ENCODE measurements around the gene CLTRN. TPM values are rescaled to one million over a fixed set of nuclear protein-coding genes. Genes with fewer than 3 reads are reported as not detected.
"Not testable (repeated sequence)": the region's sequence is repeated elsewhere in the genome, so short reads cannot be mapped to it uniquely, and the experiment has no call there.

CLTRN gene
- total RNA-seq, 2 donors from 2014 or later, result 0.36 to 0.57 TPM

DNA sequence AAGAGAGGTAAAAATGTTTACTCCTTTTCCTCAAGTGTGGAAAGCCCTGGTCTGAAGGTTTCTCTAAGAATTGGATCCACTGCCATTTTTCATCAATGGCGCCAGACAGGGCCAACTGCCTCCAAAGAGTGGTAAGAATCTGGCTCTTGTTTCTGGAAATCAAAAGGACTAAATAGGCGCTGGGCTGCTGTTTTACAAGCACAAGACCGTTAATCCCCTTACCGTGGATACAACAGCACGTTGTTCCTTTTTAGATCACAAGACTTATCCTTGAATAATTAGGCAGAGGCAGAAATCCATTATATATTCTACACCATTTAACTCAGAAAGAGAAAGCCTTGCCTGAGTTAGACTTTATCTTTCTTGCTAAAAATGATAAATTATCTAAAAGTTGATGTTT is 10.6 kb downstream of the CLTRN start:
- H3K27ac ChIP-seq, result no peak overlapping the region
- intact Hi-C loops (cut with DNase I), result no loop called here
- H3K4me3 ChIP-seq, result no peak overlapping the region
- no peak for TF ChIP-seq POLR2AphosphoS5 (IDR thresholded peaks at IDR 0.05)
- TF ChIP-seq POLR2A (IDR thresholded peaks at IDR 0.05), result no peak
- TF ChIP-seq, protein P1, sequence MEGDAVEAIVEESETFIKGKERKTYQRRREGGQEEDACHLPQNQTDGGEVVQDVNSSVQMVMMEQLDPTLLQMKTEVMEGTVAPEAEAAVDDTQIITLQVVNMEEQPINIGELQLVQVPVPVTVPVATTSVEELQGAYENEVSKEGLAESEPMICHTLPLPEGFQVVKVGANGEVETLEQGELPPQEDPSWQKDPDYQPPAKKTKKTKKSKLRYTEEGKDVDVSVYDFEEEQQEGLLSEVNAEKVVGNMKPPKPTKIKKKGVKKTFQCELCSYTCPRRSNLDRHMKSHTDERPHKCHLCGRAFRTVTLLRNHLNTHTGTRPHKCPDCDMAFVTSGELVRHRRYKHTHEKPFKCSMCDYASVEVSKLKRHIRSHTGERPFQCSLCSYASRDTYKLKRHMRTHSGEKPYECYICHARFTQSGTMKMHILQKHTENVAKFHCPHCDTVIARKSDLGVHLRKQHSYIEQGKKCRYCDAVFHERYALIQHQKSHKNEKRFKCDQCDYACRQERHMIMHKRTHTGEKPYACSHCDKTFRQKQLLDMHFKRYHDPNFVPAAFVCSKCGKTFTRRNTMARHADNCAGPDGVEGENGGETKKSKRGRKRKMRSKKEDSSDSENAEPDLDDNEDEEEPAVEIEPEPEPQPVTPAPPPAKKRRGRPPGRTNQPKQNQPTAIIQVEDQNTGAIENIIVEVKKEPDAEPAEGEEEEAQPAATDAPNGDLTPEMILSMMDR (IDR thresholded peaks at IDR 0.05), result no peak
- H3K36me3 ChIP-seq, result no peaks in the 10 kb centered on the region
- no peaks in the 10 kb centered on the region for H3K27me3 ChIP-seq (replicated peaks; ENCODE audit: insufficient read depth)
- no peaks in the 10 kb centered on the region for H3K4me1 ChIP-seq (replicated peaks)
- no peak for DNase-seq (ENCODE audit: low spot score)
- WGBS, result 86% methylated on average over 5 of the region's 5 CpGs
- no peaks in the 10 kb centered on the region for H3K9me3 ChIP-seq

DNA sequence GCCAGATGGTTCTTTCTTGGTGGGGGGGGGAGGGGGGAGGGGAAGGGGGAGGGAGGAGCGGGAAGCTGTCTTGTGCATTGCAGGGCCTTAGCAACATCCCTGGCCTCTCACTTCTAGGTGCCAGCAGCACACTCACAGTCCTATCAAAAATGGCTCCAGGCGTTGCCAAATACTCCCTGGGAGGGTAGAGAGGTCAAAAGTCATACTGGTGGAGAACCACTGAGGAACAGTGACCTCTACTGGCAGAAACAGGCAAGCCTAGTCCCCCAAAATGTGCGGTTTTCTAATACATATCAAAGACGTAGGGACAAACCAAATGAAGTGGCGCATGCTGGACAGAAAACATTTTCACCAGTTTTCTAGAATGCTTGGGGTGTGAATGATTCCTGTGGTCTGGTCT is 17.1 kb downstream of the CLTRN start:
- H3K27me3 ChIP-seq (replicated peaks; ENCODE audit: insufficient read depth); intact Hi-C loops (cut with DNase I); H3K4me1 ChIP-seq (replicated peaks); H3K4me3 ChIP-seq; H3K36me3 ChIP-seq; DNase-seq (ENCODE audit: low spot score); H3K9me3 ChIP-seq; H3K27ac ChIP-seq: not testable (repeated sequence)
- no CpG with 5 or more reads among the region's 5 CpGs for WGBS

DNA sequence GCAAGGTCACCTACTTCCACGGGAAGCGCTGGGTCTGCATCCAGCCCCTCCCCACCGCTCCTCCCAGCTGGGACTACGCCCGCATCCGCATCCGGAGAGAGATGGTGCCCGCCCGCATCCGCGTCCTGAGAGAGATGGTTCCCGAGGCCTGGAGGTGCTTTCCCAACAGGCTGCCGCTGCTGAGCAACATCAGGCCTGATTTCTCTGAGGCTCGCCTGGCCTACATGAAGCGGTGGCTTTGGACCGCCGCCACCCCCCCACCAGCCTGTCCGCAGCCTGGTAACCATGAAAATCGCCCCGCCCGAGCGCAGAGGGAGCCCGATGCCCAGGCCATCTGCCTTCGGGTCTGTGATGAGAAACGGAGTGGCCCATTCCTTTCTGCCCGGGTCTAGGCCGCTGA is 18.1 kb downstream of the CLTRN start:
- WGBS, result 98% methylated on average over 25 of the region's 27 CpGs
- H3K4me1 ChIP-seq (replicated peaks), result no peaks in the 10 kb centered on the region
- no peaks in the 10 kb centered on the region for H3K27me3 ChIP-seq (replicated peaks; ENCODE audit: insufficient read depth)
- no peak for DNase-seq (ENCODE audit: low spot score)
- H3K4me3 ChIP-seq, result no peak overlapping the region
- no peak for TF ChIP-seq POLR2AphosphoS5 (IDR thresholded peaks at IDR 0.05)
- no peak for TF ChIP-seq POLR2A (IDR thresholded peaks at IDR 0.05)
- TF ChIP-seq, protein P1 (IDR thresholded peaks at IDR 0.05), result no peak
- no peak overlapping the region for H3K27ac ChIP-seq
- no peaks in the 10 kb centered on the region for H3K9me3 ChIP-seq
- no peaks in the 10 kb centered on the region for H3K36me3 ChIP-seq
- intact Hi-C loops (cut with DNase I), result no loop called here

DNA sequence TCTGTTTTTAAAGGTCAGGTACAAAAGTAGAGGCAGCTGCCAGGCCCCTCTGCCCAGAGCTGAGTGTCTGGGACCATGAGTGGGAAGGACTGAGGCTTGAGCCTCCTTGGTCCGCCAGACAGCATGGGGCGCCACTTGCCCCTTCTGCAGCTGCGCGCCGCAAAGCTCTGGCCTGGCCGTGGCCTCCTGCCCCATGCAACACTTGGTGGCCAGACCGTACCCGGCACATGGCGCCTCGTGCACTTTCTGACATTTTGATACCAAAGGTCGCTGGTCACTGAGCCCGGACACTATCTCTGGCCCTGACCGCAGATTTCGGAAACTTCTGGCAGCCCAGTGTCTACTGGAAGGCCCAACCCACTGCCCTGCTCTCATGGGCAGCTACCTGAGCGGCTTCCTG is 18.6 kb downstream of the CLTRN start:
- WGBS, result 97% methylated on average over 12 of the region's 15 CpGs
- TF ChIP-seq, protein P1 (IDR thresholded peaks at IDR 0.05), result no peak
- TF ChIP-seq POLR2AphosphoS5 (IDR thresholded peaks at IDR 0.05) (no peak), POLR2A (IDR thresholded peaks at IDR 0.05) (no peak)
- no peak overlapping the region for H3K27ac ChIP-seq
- intact Hi-C loops (cut with DNase I), result no loop called here
- H3K4me1 ChIP-seq (replicated peaks), result no peaks in the 10 kb centered on the region
- no peak overlapping the region for H3K4me3 ChIP-seq
- H3K36me3 ChIP-seq, result no peaks in the 10 kb centered on the region
- no peak for DNase-seq (ENCODE audit: low spot score)
- no peaks in the 10 kb centered on the region for H3K27me3 ChIP-seq (replicated peaks; ENCODE audit: insufficient read depth)
- no peaks in the 10 kb centered on the region for H3K9me3 ChIP-seq

DNA sequence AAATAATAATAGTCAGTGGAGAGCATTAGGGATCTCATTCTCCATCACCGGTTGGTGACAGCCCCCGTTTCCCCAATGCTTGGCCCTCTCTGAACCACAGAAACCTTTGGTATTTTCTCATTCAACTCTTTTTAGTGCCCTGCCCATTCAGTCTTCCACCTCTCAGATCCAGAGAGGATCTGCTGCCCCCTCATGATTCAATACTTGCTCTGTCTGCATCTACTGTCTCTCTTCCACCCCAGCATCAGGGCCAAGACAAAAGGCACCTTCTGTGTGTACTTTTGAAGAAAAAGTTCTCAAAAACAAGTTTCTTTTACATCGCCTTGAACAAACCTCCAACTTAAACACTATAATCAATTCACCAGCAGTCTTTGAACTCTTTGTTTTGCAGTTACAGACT is 19.3 kb downstream of the CLTRN start:
- no peak overlapping the region for H3K4me3 ChIP-seq
- WGBS, result 71% methylated on average over 3 of the region's 3 CpGs
- H3K27ac ChIP-seq, result no peak overlapping the region
- no peaks in the 10 kb centered on the region for H3K4me1 ChIP-seq (replicated peaks)
- DNase-seq (ENCODE audit: low spot score), result no peak
- no peaks in the 10 kb centered on the region for H3K9me3 ChIP-seq
- intact Hi-C loops (cut with DNase I), result no loop called here
- TF ChIP-seq POLR2A (IDR thresholded peaks at IDR 0.05) (no peak), POLR2AphosphoS5 (IDR thresholded peaks at IDR 0.05) (no peak)
- TF ChIP-seq, protein P1 (IDR thresholded peaks at IDR 0.05), result no peak
- H3K36me3 ChIP-seq, result no peaks in the 10 kb centered on the region
- no peaks in the 10 kb centered on the region for H3K27me3 ChIP-seq (replicated peaks; ENCODE audit: insufficient read depth)
